Astrocyte (in vitro differentiated cells and primary cell): ENCODE data around the gene PLEKHA5.

Source experiments
- CTCF ChIP-seq: IDR thresholded peaks from 2 replicates; pipeline ENCODE4 v1.5.1; 2011; ENCODE audit warnings: low read depth, mild to moderate bottlenecking, inconsistent platforms, low read length, moderate library complexity; ENCODE audit not compliant: insufficient read depth
- EZH2 ChIP-seq: IDR thresholded peaks from 2 replicates; pipeline ENCODE4 v1.6.1; 2012; ENCODE audit warnings: mild to moderate bottlenecking, low read length, inconsistent platforms; ENCODE audit not compliant: insufficient read depth

DNA sequence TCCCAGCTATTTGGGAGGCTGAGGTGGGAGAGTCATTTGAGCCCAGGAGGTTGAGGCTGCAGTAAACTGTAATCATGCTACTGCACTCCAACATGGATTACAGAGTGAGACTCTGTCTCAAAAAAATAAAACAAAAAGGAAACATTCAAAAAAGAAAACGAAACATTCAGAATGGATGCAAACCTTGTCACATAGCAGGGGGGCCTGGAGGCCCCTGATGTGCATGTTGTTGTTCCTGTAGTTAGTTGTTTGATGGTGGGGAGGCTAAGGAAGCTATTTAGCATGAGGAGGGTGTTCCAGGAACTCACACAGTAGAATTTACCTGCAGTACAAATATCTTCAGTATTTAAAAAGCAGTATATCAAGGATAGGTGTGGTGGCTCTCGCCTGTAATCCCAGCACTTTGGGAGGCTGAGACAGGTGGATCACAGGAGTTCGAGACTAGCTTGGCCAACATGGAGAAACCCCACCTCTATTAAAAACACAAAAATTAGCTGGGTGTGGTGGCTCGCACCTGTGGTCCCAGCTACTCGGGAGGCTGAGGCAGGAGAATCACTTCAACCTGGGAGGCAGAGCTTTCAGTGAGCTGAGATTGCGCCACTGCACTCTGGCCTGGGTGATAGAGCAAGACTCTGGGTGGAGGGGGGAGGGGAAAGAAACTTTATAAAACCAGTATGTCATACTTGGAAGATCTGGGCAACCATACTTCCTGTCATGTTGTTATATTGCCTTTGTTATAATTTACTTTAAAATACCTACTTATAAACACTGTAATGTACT lies 292.2 kb downstream of the PLEKHA5 start:
- TF ChIP-seq CTCF, result no peak
- TF ChIP-seq EZH2, result no peak
